NCI-H187 treated with DMSO at 0.1 percent for 48 hours (cell line): Measurements from ENCODE around the gene PLXNA4.

Experiments
- DNase-seq: peaks from one replicate; lab custom pipeline; 2025; lab: John Stamatoyannopoulos, UW

Gene PLXNA4

DNA sequence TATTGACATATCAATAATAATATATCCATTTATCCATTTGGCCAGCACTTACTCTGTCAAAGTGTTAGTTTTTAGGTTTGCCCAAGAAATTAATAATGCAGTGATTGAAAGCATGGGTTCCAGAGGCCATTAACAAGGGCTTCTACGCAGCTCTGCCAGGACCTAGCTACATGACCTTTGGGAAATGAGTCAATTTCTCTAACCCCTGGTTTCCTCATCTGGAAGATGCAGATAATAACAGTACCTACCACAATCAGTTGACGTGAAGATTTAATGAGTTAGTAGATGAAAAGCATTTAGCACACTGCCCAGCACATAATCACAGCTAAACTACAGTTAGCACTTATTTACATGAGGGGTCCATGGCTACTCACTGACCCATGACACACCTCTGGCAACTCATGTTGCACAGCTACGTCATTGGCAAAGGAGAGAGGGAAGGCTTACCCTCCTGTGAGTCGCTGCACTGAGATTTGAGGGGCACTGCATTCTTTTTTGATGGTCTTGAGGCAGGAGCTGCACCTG is 263.7 kb downstream of the PLXNA4 start:
- DNase-seq: no peak

DNA sequence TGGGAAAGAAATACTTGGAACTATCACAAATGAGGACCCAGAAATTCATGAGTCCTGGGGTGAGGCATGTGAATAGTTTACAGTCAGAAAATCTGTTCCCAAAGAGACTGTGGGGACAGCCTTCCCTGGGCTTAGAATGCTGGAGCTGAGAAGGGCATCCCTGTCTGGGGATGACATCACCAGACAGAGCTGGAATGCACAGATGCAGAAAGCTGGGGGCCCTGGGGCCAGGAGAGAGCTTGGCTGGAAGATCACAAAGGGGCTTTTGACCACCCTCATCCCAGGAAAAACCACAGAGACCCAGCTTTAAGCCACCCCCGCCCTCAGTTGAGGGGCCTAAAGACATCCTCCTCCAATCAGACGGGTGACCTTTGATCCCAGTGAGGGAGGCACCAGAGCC is 264.5 kb downstream of the PLXNA4 start:
- no peak for DNase-seq

DNA sequence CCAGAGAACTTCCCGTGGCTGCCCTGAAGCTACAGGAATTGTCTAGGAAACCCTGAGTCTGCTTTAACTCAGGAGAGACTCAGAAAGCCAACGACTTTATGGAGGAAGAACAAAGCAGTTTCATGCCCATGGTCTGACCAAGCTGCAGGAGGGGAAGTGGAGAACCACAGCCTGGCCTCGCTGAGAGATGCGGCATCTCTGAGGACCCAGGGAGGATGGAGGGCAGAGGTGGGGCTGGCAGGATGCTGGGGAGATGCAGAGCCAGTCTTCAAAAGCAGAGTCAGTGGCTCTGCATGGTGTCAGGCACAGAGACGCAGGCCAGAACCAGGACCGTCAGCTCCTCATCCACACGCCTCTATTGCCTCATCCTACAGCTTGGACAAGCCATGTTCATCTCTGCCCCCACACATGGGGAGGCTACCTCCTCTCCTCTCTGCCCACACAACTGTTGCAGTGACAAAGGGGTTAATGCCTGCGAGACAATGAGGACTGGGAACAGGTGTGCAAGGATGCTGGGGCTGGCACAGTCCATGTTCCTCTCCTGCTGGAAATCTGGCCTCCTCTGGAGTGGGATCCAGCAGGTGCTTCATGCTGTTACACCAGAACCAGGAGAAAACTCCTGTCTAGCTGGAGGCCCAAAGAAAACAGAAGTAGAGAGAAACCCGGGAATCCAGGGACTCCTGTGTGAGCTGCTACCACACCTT is 267.0 kb downstream of the PLXNA4 start:
- DNase-seq: no peak

DNA sequence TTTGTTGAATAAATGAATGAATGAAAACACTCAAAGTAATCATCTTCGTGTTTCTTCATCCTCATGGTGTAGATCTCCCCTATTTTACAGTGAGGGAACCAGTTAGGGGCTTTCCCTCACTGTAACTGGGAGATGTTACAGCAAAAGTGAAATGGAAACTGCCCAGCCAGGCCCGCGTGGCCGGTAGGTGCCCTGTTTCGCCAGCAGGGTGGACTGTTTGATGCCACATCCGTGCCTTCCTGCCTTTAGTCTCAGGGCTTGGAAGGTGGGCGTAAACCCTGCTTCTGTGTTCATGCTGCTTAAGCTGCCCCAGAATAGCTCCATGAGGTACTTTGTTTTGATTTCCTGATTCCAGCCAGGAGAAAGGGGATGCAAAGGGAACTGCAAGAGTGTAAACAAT is 268.8 kb downstream of the PLXNA4 start:
- DNase-seq: no peak

DNA sequence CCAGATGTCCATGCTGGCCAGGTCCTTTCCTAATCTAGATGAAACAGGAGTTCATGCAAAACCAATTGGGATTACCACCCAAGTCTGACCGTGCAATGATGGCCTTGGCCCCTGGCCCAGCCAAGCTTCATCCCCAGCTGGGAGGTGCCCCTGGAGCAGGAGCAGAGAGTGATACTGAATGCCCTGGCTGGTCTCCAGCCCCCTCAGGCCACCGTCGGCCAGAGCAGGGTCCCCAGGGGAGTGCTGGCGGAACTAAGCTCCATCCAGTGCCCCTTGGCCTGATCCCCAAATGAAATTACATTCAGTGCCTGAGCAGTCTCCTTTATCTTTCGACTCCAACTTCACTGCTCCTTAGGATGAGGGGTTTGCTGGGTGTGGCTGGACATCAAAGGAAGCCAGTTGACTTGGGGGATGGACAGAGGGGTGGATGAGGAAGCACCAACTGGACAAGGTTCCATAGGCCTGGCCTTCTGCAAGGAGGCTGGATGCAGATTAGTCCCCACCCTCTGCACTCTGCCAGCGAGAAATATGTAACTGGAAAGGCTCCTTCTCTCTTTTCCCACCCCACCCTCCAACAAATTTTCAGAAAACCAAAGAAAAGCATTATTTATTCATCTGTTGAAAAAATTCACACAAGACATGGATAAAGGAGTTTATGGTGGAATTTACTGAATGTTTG is 275.5 kb downstream of the PLXNA4 start:
- no peak for DNase-seq

DNA sequence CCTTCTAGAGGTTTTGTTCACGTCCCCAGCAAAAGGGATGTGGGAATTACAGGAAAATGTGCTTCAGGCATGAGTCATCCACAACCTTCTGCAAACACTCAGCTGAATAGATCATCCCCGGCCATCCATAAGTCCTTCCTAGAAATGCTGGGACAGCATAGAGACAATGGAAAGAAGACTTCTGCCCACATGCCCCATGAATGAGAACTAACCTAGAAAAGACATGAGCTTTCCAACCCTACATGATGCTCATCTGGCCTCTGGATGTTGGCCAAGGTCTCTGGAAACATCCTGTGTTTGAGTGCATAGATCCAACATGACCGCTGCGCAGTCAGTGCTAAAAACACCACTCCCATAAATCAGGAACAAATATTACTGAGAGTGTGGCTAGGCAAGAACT is 277.5 kb downstream of the PLXNA4 start:
- no peak for DNase-seq

DNA sequence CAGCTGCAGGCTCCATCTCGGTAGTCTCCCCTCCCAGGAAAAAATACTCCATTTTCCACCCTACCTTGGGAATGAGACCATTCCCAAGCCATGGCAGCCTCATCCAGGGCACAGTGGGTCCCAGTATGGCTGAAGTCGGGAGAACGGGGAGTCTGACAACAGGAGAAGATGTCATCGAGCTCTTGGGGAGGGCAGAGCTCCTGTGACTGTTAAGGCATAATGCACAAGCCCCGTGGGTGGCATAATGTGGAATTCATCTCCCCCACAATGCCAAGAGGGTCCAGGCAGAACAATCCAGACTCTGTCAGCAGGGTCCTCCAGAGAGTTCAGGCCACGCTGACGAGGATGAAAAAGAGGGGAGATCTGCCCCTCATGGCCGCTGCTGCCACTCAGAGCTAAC is 279.4 kb downstream of the PLXNA4 start:
- no peak for DNase-seq

DNA sequence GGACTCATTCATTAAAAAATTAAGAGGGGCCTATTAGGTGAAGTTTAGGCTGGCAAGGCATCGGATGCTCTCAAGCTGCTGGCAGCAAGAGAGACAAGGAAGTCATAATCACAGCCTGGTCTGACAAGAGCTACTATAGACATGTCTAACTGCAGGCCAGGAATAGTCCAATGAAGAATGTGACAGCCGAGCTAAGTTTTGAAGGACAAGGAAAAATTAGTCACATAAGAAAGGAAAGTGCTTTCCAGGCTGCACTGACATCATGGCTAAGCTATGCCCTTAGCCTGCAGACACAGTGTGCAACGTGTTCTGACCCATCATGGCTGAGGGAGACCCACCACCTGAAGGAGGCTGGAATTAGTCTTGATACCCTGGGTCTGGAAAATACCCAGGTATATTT is 281.1 kb downstream of the PLXNA4 start:
- DNase-seq: no peak

DNA sequence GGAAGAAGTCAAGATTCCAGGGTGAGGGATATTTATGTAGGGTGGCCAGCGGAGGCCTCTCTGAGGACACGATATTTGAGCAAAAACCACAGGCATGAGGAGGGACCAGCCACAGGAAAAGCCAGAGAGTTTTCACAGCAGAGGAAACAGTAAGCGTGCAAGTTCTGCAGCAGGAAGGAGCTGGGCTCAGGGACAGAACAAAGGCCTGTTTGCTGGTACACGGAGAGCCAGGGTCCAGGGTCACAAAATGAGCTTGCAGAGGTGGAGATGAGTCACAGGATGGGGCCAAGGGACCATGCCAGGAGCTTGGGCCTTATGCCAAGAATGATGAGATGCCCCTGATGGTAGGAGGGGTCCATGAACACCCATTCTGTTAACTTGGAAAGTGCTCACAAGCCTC is 283.5 kb downstream of the PLXNA4 start:
- no peak for DNase-seq

DNA sequence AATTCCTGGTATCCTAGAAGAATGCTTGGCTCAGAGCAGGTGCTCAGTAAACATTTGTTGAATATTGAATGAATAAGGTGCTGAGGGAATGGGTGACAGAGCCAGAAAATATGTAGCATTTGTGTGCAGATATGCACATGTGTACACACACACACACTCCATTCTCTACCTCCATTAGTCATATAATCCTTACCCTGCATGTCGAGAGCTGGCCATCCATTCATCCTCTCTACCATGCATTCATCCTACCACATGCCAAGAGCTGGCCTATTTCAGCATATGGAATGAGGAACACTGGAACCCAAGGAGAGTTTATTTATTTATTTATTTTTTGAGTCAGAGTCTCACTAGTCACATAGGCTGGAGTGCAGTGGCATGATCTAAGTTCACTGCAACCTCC is 284.8 kb downstream of the PLXNA4 start:
- DNase-seq: no peak

DNA sequence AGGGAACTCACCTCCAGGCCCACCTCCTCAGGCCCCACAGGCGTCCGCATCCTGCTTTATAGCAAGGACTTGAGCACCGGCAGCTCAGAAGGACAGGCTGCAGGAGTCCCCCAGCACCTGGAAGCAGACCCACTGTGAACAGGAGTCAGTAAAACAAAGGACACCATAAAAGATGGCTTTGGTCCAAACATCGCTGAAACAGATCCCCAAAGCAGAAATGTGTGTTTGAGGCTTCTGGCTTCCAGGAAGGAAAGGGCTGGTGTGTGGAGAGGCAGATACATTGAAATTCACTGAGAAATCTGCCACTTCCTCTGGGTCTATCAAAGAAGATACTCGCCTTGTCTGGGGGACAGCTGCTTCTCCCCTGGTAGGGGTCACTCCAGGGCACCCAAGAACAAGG is 286.2 kb downstream of the PLXNA4 start:
- no peak for DNase-seq

DNA sequence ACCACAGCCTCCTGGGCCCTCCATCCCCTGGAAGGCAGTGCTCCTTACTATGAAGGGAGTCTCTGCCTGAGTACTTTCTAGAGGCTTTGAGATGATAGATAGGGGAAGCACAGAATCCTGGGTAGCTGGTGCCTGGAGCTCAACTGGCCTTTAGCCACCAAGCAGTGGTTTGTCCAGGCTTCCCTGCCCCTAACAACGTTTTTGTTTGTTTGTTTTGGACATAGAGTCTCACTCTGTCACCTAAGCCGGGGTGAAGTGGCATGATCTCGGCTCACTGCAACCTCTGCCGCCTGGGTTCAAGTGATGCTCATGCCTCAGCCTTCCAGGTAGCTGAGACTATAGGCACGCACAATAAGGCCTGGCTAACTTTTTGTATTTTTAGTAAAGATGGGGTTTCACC is 289.4 kb downstream of the PLXNA4 start:
- no peak for DNase-seq

DNA sequence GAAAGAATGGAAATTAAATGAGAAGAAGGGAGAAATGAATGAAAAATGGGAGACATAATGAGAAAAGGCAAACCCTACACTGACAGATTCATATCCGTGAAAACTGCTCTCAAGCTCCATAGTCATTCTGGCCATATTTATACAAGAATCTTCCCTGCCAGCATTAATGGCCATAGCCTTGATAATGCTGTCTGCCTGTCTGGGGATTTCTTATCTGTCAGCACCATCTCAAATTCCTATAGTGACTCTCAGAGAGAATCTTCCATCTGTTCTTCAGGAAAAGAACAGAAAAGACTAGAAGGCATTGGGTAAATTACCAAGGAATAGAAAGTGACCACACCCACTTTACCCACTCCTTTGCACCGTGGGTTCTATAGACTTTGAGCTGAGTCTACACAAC is 295.9 kb downstream of the PLXNA4 start:
- no peak for DNase-seq

DNA sequence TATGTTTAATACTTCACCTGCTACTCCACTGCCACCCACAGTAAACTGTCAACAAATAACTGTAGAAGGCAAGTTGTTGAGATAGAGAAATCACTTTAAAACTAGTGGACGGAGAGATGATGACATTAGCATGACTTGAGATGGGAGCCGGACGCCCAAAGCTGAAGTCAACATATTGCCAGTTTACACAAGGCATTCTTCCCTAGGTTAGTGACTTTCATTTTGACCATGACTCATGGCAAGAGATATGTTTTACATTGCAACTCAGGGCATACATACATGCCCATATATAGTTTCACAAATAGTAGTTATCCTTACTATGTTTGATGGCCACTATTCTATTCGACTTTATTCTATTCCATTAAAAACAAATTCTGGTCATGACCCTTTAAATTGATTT is 296.6 kb downstream of the PLXNA4 start:
- no peak for DNase-seq

DNA sequence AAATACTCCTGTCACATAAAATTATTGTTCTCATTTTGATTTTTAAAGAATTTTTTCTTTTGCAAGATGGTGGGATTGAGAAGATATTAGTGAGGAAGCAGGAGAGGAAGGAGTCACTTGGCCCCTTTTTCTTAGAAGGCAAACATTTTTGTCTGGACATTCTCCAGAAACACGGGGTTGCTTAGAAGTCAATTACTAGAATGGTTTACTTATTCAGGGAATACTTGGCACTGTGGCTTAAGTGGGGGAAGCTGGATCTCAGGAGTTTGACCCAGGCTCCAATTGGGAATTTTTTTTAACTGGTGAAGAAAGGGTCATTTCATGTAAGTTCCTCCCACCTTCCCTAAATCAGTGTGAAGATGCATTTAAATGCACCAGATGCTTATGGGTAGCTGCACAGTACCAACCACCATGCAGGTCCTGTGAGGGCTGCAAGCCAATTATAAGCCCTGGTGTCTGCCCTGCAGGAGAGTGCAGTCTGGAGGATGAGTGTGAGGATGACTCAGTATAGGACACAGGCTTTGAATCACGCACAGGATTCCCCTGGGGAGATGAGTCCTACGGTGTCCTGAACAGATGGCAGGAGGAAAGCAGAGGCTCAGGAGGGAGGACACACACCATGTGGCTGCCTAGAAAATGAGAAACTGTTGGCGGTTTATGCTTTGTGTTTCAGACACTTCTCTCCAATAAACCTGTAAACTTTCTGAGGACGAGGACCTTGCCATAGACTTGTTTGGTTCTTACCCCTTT is 299.1 kb downstream of the PLXNA4 start:
- no peak for DNase-seq

DNA sequence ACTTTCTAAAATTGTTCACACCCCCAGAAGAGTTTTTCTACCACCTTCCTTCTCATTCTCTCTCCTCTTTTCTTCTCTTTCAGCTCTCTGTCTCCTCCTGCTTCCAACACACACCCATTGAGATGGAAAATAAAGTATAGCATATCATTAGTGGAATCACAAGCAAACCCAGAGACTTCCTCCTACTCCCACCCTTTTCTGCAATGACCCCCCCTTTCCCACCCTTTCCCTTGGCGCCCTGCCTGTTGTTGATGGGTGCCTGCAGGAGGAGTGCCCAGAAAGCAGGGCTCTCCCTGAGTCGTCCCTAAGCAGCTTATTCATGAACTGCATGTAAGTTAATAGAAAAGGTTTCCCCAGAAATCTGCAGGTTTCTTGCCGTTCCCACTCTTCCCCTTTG is 300.0 kb downstream of the PLXNA4 start:
- DNase-seq: no peak

DNA sequence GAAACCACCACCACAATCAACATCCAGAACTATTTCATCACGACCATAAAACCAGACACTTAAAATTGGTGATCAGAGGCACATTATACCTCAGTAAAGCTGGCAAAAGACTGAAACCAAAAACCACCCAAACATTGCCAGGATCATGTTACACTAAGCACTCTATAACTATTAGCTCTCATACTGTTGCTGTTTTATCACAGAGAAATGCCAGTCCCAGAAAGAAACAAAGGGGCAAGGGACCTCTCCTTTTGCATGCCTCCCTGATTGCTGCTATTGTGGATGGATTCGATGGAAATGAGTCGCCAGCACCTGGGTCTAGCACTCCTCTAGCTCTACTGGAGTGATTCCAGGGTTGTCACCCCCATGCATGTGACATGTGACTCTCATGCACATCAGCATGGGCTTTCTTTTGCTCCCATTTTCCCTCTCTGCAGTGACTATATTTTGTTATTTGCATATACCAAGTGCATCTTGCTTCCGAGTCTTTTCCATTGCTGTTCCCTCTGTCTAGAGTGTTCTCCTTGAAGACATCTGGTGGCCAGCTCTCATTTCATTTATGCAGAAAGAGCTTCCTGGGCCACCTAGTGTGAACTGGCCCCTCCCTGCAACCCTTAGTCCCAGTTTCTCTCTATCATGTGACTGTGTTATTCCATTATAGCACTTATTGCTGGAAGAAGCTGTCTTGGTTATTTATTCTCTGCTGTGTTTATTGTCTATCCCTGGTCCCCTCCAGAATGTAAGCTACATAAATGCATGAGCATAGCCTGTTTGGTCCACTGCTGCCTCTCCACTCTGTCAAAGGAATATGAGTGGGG is 300.6 kb downstream of the PLXNA4 start:
- peak; percentile 81 for DNase-seq

DNA sequence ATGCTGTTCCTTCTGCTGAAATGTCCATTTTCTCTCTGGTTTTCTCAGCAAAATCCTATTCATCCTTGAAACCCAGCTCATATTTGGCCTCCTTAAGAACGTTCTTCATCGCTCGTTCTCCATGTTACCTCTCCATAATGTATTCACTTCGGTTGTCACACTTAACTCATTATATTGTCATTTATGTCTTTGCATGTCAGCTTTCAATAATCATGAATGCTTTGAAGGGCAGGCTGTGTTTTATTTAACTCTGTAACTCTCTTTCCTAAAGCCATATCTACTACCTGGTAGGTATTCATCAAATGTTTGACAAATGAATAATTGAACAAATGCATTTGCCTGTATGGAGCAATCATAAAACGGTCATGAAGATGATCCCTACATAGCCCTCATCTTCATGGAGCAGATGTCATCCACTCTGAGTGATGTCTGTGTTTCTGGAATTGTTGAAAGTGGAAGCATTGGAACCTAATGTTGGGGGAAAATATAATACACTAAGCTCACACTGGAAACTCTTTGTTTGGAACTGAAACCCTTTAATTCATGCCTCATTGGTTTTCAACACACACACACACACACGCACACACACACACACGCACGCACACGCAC is 303.4 kb downstream of the PLXNA4 start:
- DNase-seq: no peak

DNA sequence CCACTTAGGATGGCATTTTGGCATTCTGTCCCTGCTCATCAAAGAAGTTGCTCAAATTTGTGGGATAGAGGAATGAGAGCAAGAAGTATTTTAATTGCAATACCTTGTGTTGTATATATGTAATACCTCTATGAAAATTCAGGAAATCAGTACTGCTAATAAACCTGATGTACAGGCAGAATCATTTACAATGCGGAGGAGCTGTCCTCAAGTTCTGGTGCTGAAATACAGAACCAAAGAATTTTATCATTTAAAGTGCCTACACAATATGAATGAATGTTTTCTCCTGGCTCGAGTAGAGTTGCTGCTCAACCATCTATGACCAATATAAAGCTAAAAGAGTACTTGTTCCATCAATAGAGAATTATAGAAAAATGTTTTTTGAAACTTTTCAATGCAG is 305.8 kb downstream of the PLXNA4 start:
- DNase-seq: no peak

DNA sequence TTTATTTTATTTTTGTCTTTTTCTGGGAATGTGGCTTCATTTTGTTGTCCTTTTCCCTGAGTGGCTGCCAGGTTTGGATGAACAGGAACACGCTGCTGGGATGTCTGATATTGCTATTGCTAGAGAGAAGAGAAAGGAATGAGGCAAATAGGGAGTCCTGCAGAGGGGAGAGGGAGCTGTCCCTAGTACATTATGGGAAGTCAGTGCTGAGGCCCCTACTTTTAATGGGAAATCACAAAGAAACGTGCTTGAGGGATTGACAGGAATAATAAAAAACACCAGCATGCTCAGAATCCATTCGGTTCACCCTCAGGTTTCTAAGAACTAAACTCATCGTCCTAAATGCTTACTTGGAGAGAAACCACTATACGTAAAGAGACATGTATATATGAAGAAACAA is 306.6 kb downstream of the PLXNA4 start:
- no peak for DNase-seq

DNA sequence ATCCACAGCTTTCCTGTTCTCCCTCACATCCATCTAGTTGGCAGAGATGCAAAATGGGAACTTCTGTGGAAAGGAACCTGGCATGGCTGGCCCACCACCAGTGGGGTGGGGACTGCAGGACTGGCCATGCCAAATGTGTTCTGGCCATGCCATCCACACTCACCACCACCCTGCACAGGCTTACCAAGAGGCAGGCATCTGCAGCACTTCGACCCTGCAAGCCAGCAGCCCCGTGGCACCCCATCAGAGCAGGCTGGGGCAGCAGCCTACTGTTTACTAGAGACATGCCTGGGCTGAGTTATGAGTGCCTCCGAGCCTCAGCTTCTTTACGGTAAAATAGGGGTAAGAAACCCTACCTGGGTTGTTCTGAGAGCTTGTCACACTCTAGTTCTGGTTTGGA is 313.1 kb downstream of the PLXNA4 start:
- no peak for DNase-seq

DNA sequence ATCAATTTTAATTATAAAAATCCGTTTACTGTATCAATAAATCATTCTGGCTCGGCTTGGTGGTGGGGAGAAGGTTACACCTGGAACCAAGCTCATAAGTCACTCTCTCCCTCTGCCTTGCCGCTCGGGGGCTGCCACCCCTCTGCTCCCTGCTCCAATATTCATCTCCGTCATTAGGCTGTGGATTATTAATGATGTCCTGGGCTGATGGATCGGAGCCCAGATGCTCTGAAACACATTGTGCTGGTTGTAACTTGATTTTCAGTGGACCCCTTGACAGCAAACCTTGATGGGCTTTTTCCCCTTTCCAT is 314.2 kb downstream of the PLXNA4 start:
- DNase-seq: no peak
